Panc1 (cell line): ENCODE data around the gene CPS1.

Experiments
- POLR2AphosphoS5 ChIP-seq: IDR thresholded peaks from 2 replicates; pipeline ENCODE4 v1.6.1; 2012; ENCODE audit warnings: mild to moderate bottlenecking, low read depth, low read length, moderate library complexity
- TF ChIP-seq, protein P1 (sequence below): fragments of 450-650 bp; IDR thresholded peaks from 2 replicates; pipeline ENCODE4 v1.5.1; 2017; ENCODE audit warnings: mild to moderate bottlenecking
- TF ChIP-seq, protein P2 (sequence below), 2 experiments: IDR thresholded peaks; 2 replicates each; pipeline ENCODE4 v1.6.1; 2011 to 2012; ENCODE audit warnings: low read depth in 2 of 2, control low read depth in 1 of 2, low read length in 1 of 2, mild to moderate bottlenecking in 1 of 2, moderate library complexity in 1 of 2; ENCODE audit not compliant: insufficient read depth in 1 of 2

DNA sequence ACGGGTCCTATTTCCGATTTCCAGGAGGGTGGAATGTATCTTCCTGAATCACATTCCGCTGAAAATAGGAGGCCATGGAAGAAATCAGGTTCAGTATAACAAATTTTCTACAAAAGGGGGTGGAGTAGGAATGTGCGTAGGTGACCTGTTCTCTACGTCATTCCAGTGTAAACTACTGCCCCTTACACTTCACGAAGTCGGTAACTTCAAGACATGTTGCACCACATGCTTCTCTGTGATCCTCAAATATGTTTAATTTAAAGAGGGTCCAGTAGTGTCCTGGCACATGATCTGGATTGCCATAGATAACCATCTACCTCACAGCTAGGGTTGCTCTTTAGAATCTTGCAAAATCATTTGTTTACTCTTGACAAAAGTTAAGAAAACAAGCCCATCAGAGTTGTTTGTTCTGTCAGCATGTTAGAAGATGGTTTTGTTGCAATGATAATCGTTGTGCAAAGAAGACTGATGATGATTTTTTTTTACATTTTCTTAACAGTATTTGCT, 7.5 kb upstream of the CPS1 start:
- no peak for TF ChIP-seq POLR2AphosphoS5
- TF ChIP-seq, protein P1, sequence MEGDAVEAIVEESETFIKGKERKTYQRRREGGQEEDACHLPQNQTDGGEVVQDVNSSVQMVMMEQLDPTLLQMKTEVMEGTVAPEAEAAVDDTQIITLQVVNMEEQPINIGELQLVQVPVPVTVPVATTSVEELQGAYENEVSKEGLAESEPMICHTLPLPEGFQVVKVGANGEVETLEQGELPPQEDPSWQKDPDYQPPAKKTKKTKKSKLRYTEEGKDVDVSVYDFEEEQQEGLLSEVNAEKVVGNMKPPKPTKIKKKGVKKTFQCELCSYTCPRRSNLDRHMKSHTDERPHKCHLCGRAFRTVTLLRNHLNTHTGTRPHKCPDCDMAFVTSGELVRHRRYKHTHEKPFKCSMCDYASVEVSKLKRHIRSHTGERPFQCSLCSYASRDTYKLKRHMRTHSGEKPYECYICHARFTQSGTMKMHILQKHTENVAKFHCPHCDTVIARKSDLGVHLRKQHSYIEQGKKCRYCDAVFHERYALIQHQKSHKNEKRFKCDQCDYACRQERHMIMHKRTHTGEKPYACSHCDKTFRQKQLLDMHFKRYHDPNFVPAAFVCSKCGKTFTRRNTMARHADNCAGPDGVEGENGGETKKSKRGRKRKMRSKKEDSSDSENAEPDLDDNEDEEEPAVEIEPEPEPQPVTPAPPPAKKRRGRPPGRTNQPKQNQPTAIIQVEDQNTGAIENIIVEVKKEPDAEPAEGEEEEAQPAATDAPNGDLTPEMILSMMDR = no peak
- TF ChIP-seq, protein P2, sequence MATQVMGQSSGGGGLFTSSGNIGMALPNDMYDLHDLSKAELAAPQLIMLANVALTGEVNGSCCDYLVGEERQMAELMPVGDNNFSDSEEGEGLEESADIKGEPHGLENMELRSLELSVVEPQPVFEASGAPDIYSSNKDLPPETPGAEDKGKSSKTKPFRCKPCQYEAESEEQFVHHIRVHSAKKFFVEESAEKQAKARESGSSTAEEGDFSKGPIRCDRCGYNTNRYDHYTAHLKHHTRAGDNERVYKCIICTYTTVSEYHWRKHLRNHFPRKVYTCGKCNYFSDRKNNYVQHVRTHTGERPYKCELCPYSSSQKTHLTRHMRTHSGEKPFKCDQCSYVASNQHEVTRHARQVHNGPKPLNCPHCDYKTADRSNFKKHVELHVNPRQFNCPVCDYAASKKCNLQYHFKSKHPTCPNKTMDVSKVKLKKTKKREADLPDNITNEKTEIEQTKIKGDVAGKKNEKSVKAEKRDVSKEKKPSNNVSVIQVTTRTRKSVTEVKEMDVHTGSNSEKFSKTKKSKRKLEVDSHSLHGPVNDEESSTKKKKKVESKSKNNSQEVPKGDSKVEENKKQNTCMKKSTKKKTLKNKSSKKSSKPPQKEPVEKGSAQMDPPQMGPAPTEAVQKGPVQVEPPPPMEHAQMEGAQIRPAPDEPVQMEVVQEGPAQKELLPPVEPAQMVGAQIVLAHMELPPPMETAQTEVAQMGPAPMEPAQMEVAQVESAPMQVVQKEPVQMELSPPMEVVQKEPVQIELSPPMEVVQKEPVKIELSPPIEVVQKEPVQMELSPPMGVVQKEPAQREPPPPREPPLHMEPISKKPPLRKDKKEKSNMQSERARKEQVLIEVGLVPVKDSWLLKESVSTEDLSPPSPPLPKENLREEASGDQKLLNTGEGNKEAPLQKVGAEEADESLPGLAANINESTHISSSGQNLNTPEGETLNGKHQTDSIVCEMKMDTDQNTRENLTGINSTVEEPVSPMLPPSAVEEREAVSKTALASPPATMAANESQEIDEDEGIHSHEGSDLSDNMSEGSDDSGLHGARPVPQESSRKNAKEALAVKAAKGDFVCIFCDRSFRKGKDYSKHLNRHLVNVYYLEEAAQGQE (IDR thresholded peaks at IDR 0.05; ENCODE audit: insufficient read depth in 1 of 2, low read depth in 2 of 2, low read length in 1 of 2) = no peak
